NCI-H2171 (cell line): ENCODE data around the gene HOXB4.
A peak's percentile ranks its signal among the peaks of the same experiment; 100 is the strongest.

Experiments
- DNase-seq: peaks from one replicate; lab custom pipeline; 2025; lab: John Stamatoyannopoulos, UW

The HOXB4 gene

DNA sequence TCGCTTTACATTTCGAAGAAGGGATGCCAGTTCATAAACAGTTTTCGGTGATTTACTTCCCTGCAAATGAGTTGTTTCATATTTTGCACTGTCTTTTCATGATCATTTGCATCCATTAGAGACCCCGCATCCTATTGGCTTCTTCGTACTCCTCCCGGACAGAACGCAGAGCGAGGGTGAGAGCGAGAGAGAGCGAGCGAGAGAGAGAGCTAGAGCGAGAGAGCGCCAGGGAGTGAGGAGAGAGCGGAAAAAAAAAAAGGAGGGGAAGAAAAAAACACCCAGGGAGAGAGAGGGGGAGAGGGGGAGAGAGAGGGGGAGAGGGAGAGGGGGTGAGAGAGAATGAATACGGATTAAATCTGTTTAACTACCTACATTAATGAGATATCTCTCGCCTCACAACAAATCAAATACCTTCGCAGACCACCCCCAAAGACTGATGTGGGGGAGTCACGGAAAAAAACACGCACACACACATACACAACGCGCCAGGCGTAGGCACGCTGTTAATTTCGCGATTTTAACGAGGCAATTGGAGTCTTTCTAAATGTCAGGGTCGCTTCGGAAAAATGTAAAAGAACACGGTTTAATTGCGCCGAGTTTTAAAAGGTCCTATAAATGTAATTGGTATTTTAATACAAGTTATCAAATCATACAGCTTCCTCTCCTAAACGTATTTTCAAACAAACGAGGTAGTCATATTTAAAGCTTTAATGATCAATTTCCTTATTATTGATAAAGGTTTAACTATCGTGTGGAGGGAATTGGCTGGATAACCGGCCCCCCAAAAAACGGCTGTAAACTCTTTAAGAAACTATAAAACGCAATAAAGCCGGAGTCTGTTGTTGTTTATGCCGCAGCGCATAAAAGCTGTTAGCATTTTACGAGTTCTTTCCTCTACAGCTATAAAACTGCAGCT lies 37.2 kb upstream of the HOXB4 start, which contains the start of gene HOXB8:
TSS of gene HOXB8 (minus strand) at position 246 of the 916 bp plus-strand sequence. CDS start 588 bp downstream, outside the sequence.
- DNase-seq = no peak

- no peak for DNase-seq
Observed at GRCh38 chr17:48613862-48614694, 35.9 kb upstream of the HOXB4 start.

- DNase-seq = no peak
Observed at GRCh38 chr17:48612854-48613691, 34.9 kb upstream of the HOXB4 start.

DNA sequence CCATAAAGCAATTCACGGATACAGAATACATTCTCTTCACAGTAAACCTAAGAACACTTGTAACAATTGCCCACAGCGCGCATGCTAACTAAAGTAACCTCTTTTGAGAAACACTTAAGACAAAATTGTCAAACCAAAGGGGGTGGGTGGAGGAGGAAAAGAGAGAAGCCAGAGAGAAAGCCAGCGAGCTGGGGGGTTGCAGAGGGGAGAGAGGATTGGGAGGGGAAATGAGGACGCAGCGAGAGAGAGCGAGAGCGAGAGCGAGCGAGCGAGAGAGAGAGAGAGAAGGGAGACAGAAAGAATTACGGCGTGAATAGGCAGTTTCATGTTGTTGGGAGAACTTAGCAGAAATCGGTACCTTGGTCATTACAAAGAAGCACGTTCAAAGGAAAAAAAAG lies 34.3 kb upstream of the HOXB4 start:
- no peak for DNase-seq

DNA sequence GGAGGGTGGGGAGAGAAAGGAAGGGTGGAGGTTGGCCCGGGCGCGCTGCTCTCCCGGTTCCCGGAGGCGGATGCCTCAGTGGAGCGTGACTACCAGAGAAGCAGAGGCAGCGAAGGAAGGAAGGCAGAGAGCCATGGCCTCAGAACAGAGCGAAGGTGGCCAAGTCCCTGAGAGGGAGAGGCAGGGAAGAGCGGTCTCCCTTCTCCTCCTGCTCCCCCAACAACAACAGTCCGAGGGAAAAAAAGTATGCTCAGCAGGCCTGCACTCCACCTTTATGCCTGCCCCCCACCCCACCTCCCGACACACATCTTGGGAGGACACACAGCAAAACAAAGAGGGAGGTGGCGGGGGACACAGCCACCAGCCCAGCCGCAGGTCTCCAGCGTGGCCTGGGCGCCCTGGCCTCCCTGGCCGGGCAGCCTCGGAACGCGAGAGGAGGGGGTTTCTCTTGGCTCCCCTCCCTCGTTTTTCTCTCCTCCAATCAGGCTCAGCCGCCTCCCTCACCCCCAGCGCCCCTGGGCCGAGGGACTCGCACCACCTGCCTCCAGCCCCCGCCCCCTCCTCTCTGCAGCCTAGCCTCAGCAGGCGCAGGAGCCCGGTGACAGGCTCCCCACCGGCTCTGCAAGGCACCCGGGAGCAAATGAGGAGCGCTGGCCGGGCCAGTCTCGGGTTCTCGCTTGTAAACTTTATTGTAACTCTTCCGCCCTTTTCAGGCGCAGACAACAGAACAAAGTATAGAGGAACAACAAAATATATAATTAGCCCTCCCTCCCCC lies 33.7 kb upstream of the HOXB4 start:
- DNase-seq = no peak

DNA sequence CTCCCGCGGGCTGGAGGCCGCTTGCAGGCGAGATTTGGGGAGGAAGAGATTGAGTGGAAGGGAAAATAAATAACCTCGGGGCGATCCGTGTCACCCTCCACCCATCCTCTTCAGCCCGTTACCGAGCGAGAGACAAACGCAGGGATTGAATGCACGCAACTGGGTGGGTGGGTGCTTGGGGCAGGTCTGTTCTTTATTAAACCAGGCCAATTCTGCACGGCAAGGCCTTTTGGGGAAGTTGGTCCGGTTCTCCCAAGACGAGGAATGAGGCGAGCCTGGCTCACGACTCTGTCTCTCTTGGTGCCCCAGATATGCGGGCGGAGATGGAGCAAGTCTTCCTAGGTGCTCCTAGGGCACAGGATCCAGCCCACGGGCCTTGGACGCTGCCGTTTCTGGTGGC lies 33.1 kb upstream of the HOXB4 start:
- no peak for DNase-seq

GRCh38 chr17:48610282-48611211 lies 32.4 kb upstream of the HOXB4 start, which contains the start of gene HOXB7:
HOXB7 (minus strand) TSS chr17:48611017; CDS start chr17:48610918, 99 bp downstream.
- DNase-seq = peak; percentile 59

DNA sequence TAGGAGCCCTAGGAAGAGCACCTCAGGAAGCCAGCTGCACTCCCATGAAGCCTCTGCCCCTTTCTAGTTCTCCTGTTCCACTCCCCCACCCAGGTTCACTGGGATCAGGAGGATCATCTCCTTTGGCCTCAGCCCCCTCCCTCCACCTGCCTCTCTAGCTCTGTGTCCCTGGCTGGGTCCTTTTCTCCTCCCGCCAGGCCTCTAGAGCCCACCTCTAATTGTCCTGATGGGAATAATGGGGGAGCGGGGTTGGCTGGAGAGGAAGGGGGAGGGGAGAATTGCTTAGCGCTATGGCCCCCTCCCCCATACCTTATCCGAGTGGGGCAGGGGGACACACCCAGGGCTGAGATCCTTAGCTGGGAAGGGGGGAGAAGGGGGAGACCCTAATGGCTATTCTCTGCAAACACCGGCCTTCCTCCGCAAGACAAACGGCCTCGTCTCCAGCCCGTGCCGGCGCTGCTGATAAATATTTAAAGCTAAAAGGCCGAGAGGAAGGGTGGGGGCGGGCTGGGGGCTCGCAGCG lies 31.7 kb upstream of the HOXB4 start:
- no peak for DNase-seq

GRCh38 chr17:48609033-48609432 lies 30.9 kb upstream of the HOXB4 start:
- no peak for DNase-seq

DNA sequence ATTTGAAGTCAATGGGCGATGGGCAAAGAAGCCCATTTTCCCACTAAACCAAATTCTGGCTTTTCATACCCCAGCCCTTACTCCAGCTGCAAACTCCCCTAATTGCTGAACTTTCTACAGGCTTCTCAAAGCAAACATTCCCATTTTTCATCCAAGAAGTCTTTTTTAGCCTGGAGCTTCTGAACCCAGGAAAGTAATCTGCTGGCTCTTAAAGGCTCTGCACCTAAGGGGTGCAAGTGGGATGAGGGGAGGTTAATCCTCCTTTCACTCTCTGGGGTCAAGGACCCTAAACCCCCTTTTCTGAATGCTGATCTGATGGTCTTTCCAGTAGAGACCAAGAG lies 30.3 kb upstream of the HOXB4 start:
- DNase-seq = no peak

DNA sequence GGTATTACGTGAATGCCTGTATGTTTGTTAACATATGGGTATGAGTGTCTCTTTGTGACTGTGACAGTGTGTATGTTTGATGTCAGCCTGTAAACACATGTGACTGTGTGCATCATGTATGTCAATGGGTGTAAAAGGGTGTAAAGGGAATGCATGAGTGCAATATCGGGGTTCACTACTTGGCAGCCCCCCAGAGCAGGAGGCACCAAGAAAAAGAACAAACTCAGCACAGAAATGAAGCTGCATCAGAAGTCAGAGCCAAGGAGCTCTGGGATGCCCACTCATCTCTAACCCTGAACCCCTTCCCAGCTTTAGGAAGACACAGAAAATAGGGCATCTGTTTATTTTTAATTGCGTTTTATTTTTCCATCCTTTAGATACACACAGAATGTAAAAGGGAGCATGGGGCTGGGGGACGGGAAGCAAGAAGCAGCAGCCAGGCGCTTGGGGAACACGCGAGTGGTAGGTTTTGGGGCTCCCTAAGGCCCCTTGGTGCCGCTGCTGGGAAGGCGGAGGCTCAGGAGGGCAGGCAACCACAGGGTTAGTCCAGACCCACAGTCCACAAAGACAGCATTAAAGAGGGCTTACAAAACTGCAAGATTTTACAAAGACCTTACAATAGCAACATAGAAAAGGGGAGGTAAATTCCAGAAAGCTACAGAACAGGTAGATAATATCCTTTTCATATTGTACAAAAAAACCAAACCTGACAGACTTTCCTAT lies 28.9 kb upstream of the HOXB4 start:
- DNase-seq = no peak

GRCh38 chr17:48605991-48606891 lies 28.1 kb upstream of the HOXB4 start:
- no peak for DNase-seq

DNA sequence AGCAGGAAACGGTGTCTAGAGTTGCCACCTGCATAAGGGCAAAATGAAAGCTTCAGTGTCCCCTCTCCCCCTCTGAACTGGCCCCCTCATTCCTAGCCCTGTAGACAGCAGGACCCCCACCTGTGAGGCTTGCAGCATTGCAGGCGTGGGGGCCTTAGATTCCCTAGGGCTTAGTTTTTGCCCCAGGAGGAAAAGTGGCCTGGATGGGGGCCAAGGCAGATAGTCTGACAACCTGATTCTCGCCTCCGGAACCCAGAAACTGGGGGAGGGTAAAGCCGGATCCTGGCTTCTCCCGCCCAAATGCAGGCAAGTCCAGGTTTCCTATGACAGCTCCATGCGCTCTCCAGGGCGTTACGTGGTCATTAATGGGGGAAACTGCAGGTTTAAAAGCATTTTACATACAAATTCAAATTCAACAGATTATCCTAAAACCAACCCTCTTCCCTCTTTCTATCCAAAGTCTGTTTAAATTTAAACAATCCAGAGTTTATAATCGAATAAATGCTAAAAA lies 27.3 kb upstream of the HOXB4 start:
- no peak for DNase-seq

DNA sequence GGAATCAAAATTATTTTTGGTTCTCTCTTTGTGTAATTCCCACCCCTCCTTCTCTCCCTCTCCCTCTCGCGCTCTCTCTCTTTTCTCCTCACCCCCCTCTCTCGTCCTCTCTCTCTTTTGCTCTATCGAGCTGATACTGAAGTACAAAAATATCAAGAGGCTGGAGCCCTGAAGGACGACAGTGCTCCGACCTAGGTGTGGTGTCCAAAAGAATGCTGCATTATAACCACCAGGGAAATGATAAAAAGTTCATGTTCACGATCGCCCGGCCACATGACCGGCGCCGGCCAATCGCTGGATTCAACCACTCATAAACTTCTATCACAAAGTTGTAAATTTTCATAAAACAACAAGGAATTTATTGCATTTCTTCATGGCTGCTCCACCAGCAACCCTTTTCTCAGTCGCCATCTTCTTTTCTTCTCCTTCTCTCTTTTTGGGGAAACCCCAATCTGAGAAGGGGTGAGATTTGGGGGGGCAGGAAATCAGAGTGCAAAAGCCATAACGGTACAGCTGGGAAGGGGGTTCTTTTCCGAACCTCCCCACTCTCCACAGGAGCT lies 26.7 kb upstream of the HOXB4 start, which contains the start of gene HOXB6:
TSS of gene HOXB6 (minus strand) at position 217 of the 560 bp plus-strand sequence. CDS start 6,836 bp downstream, outside the sequence.
- no peak for DNase-seq

DNA sequence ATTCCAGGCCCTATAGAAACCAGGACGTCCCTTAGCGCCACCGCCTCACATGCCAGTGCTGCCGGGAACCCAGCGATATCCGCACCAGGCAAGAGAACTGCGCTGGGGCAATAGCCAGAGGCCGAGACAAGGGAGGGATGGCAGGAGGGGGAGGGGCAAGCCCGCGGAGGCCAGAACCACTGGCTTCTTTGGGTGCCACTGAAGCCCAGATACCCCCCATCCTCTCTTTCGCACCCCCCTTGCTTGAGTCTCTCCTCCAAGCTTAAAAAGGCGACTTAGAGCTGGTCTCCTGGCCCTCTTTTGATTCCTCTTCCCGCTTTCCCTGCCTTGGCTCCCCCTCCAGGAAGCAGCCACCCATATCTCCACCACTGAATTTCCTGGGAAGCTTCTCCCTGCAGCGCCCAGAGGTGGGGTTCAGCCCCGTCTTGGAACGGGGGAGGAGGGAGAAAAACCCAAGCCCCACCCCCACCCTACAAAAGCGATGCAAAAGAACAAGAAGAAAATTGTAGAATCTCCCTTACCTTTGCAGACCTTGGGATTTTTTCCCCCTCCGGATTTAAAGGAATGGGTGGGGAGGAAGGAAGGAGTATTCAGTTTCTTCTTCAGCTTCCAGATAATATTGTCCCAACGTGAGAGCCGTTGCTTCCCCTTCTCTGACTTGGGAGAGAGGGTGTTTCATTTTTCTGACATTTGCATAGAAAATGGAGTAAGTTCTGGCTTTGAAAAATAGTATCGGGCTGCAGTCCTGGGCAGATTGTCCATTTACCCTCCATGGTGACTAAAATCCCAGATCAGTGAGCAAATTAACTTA lies 26.0 kb upstream of the HOXB4 start:
- DNase-seq = no peak
